Renal cortex interstitium (tissue), 11 donors: Measurements from ENCODE around the gene C8A. TPM values are rescaled to one million over a fixed set of nuclear protein-coding genes. Genes with fewer than 3 reads are reported as not detected.

Experiments used
- DNase-seq, 11 donors: peaks; one replicate each; pipeline ENCODE4 v3.0.0-alpha.2; 2013; ENCODE audit warnings: low read depth in 9 of 11, low spot score in 4 of 11; ENCODE audit errors: extremely low read depth in 1 of 11
- polyA plus RNA-seq, 3 donors: library from polyadenylated mRNA; unstranded; fragments of 120-200 nt; gene quantifications; one replicate each; pipeline ENCODE4 v1.2.1, GENCODE V29; 2013; ENCODE audit not compliant: insufficient read length in 3 of 3

The C8A gene
- polyA plus RNA-seq, 3 donors, result not detected

- DNase-seq, result peak in 3 of 11 donors; percentile 32 to 45 (median 34)
These were observed 61.4 kb downstream of the C8A start for GRCh38 chr1:56915960-56916359.

GRCh38 chr1:56916630-56917029 lies 62.0 kb downstream of the C8A start:
- DNase-seq, result no peak

- DNase-seq, result no peak
These were observed 62.8 kb downstream of the C8A start for GRCh38 chr1:56917356-56917755.

GRCh38 chr1:56920591-56921001 lies 66.0 kb downstream of the C8A start:
- no peak for DNase-seq

GRCh38 chr1:56921479-56921878 lies 66.9 kb downstream of the C8A start:
- DNase-seq, result no peak

GRCh38 chr1:56922070-56922469 lies 67.5 kb downstream of the C8A start:
- no peak for DNase-seq

GRCh38 chr1:56922507-56922906 lies 67.9 kb downstream of the C8A start:
- no peak for DNase-seq

- DNase-seq, result peak in 3 of 11 donors; percentile 19 to 38 (median 28)
These were observed 68.6 kb downstream of the C8A start for GRCh38 chr1:56923201-56923600.

GRCh38 chr1:56924116-56924515 lies 69.5 kb downstream of the C8A start:
- DNase-seq, result no peak

GRCh38 chr1:56925193-56925592 lies 70.6 kb downstream of the C8A start:
- DNase-seq, result no peak

GRCh38 chr1:56927171-56927570 lies 72.6 kb downstream of the C8A start:
- no peak for DNase-seq

GRCh38 chr1:56927986-56928385 lies 73.4 kb downstream of the C8A start:
- DNase-seq, result no peak

GRCh38 chr1:56929492-56929891 lies 74.9 kb downstream of the C8A start:
- no peak for DNase-seq

- DNase-seq, result no peak
These were observed 76.6 kb downstream of the C8A start for GRCh38 chr1:56931211-56931610.

- no peak for DNase-seq
These were observed 77.1 kb downstream of the C8A start for GRCh38 chr1:56931686-56932085.

- no peak for DNase-seq
These were observed 78.6 kb downstream of the C8A start for GRCh38 chr1:56933161-56933560.

GRCh38 chr1:56933606-56934005 lies 79.0 kb downstream of the C8A start:
- DNase-seq, result no peak

GRCh38 chr1:56934430-56935060 lies 79.9 kb downstream of the C8A start:
- no peak for DNase-seq

- no peak for DNase-seq
These were observed 84.0 kb downstream of the C8A start for GRCh38 chr1:56938646-56939045.

- no peak for DNase-seq
These were observed 84.6 kb downstream of the C8A start for GRCh38 chr1:56939209-56939608.

GRCh38 chr1:56940039-56940438 lies 85.4 kb downstream of the C8A start:
- DNase-seq, result no peak
